H9 (cell line): Measurements from ENCODE around the gene TPGS1. TPM values are rescaled to one million over a fixed set of nuclear protein-coding genes. Genes with fewer than 3 reads are reported as not detected.

Source experiments
- DNase-seq: peaks from one replicate; pipeline ENCODE4 v3.0.0-alpha.2; 2017
- H2AFZ ChIP-seq: one replicate; pipeline ENCODE4 v1.6.1; 2013; ENCODE audit warnings: mild to moderate bottlenecking, low read length, control low read depth, moderate library complexity
- H2AK5ac ChIP-seq: 2 replicates; pipeline ENCODE4 v1.6.1; 2013; ENCODE audit warnings: low read length, control low read depth, mixed read lengths; ENCODE audit not compliant: insufficient read length
- H2BK120ac ChIP-seq: one replicate; pipeline ENCODE4 v1.6.1; 2013; ENCODE audit warnings: low read depth, mild to moderate bottlenecking, low read length, control low read depth, inconsistent platforms; ENCODE audit not compliant: poor library complexity, severe bottlenecking
- H2BK12ac ChIP-seq: 2 replicates; pipeline ENCODE4 v1.6.1; 2013; ENCODE audit warnings: low read length, control low read depth, mixed read lengths, low read depth; ENCODE audit not compliant: insufficient read length
- H2BK15ac ChIP-seq: 2 replicates; pipeline ENCODE4 v1.6.1; 2013; ENCODE audit warnings: low read depth, low read length, control low read depth
- H2BK20ac ChIP-seq: one replicate; pipeline ENCODE4 v1.6.1; 2013; ENCODE audit warnings: low read depth, mild to moderate bottlenecking, low read length, control low read depth, inconsistent platforms; ENCODE audit not compliant: poor library complexity, severe bottlenecking
- H2BK5ac ChIP-seq: 2 replicates; pipeline ENCODE4 v1.6.1; 2013; ENCODE audit warnings: low read length, control low read depth, mixed read lengths; ENCODE audit not compliant: insufficient read length
- H3K14ac ChIP-seq: 2 replicates; pipeline ENCODE4 v1.6.1; 2013; ENCODE audit warnings: low read length, control low read depth; ENCODE audit not compliant: insufficient read depth
- H3K18ac ChIP-seq: 2 replicates; pipeline ENCODE4 v1.6.1; 2013; ENCODE audit warnings: low read depth, mild to moderate bottlenecking, mixed read lengths, low read length, control low read depth; ENCODE audit not compliant: insufficient read length
- H3K23ac ChIP-seq: 2 replicates; pipeline ENCODE4 v1.6.1; 2013; ENCODE audit warnings: low read length, control low read depth, mixed read lengths, low read depth; ENCODE audit not compliant: insufficient read length
- H3K23me2 ChIP-seq: 2 replicates; pipeline ENCODE4 v1.6.1; 2013; ENCODE audit warnings: low read depth, mild to moderate bottlenecking, mixed read lengths, low read length, control low read depth; ENCODE audit not compliant: insufficient read length, poor library complexity, severe bottlenecking
- H3K27ac ChIP-seq: 2 replicates; pipeline ENCODE4 v1.5.1; 2013; ENCODE audit warnings: low read length, control low read depth, mixed read lengths, low read depth; ENCODE audit not compliant: insufficient read length
- H3K27me3 ChIP-seq: 2 replicates; pipeline ENCODE4 v1.6.1; 2013; ENCODE audit warnings: low read length, control low read depth, inconsistent platforms; ENCODE audit not compliant: insufficient read depth
- H3K4ac ChIP-seq: 2 replicates; pipeline ENCODE4 v1.6.1; 2013; ENCODE audit warnings: low read depth, mild to moderate bottlenecking, control low read depth, inconsistent platforms, low read length, moderate library complexity
- H3K4me1 ChIP-seq: 2 replicates; pipeline ENCODE4 v1.6.1; 2013; ENCODE audit warnings: low read length, control low read depth, inconsistent platforms; ENCODE audit not compliant: insufficient read depth
- H3K4me2 ChIP-seq: 2 replicates; pipeline ENCODE4 v1.6.1; 2013; ENCODE audit warnings: low read length, control low read depth, mixed read lengths; ENCODE audit not compliant: insufficient read length, insufficient read depth
- H3K56ac ChIP-seq: 2 replicates; pipeline ENCODE4 v1.6.1; 2013; ENCODE audit warnings: low read depth, mild to moderate bottlenecking, mixed read lengths, low read length, control low read depth; ENCODE audit not compliant: insufficient read length
- H3K79me1 ChIP-seq: 2 replicates; pipeline ENCODE4 v1.6.1; 2013; ENCODE audit warnings: low read depth, mild to moderate bottlenecking, moderate library complexity, low read length, control low read depth, inconsistent platforms; ENCODE audit not compliant: insufficient read depth, poor library complexity, severe bottlenecking
- H3K79me2 ChIP-seq: 2 replicates; pipeline ENCODE4 v1.6.1; 2013; ENCODE audit warnings: low read length, control low read depth, inconsistent platforms; ENCODE audit not compliant: insufficient read depth
- H3K9ac ChIP-seq: 2 replicates; pipeline ENCODE4 v1.6.1; 2013; ENCODE audit warnings: low read length, control low read depth, mixed read lengths; ENCODE audit not compliant: insufficient read length; ENCODE audit errors: extremely low read depth
- H3K9me3 ChIP-seq: one replicate; pipeline ENCODE4 v1.6.1; 2013; ENCODE audit warnings: low read depth, low read length, inconsistent platforms; ENCODE audit not compliant: control insufficient read depth
- H3T11ph ChIP-seq: one replicate; pipeline ENCODE4 v1.6.1; 2013; ENCODE audit warnings: mild to moderate bottlenecking, low read length, control low read depth, inconsistent platforms
- H4K20me1 ChIP-seq: one replicate; pipeline ENCODE4 v1.6.1; 2013; ENCODE audit not compliant: control insufficient read depth, insufficient read length, insufficient read depth
- H4K5ac ChIP-seq: 2 replicates; pipeline ENCODE4 v1.6.1; 2013; ENCODE audit warnings: low read depth, mild to moderate bottlenecking, mixed read lengths, low read length, control low read depth; ENCODE audit not compliant: insufficient read length
- H4K8ac ChIP-seq: replicated peaks from 2 replicates; pipeline ENCODE4 v1.6.1; 2013; ENCODE audit warnings: low read length, control low read depth, mixed read lengths, low read depth; ENCODE audit not compliant: insufficient read length
- H4K91ac ChIP-seq: 2 replicates; pipeline ENCODE4 v1.6.1; 2013; ENCODE audit warnings: low read depth, mild to moderate bottlenecking, moderate library complexity, mixed read lengths, low read length, control low read depth; ENCODE audit not compliant: insufficient read length
- H3K27ac Mint-ChIP-seq, 3 experiments: 2 replicates in 2 of 3; 3 replicates in 1 of 3; pipeline ENCODE4 v1.8.0; 2020 to 2021; ENCODE audit warnings: mixed read lengths in 3 of 3, mild to moderate bottlenecking in 1 of 3, moderate library complexity in 1 of 3
- H3K27me3 Mint-ChIP-seq: 2 replicates; pipeline ENCODE4 v1.8.0; 2021; ENCODE audit warnings: low read depth, mild to moderate bottlenecking, moderate library complexity, mixed read lengths
- H3K36me3 Mint-ChIP-seq, 3 experiments: 2 replicates in 2 of 3; 3 replicates in 1 of 3; pipeline ENCODE4 v1.8.0; 2020 to 2021; ENCODE audit warnings: low read depth in 3 of 3, mixed read lengths in 3 of 3; ENCODE audit not compliant: insufficient read depth in 1 of 3
- H3K4me1 Mint-ChIP-seq, 2 experiments: 2 replicates each; pipeline ENCODE4 v1.8.0; 2020; ENCODE audit warnings: mixed read lengths in 2 of 2
- H3K4me3 Mint-ChIP-seq, 2 experiments: 2 replicates in 1 of 2; 3 replicates in 1 of 2; pipeline ENCODE4 v1.8.0; 2020 to 2021; ENCODE audit warnings: mild to moderate bottlenecking in 2 of 2, mixed read lengths in 2 of 2, moderate library complexity in 1 of 2
- H3K9me3 Mint-ChIP-seq, 2 experiments: 2 replicates in 1 of 2; 3 replicates in 1 of 2; pipeline ENCODE4 v1.8.0; 2020; ENCODE audit warnings: mild to moderate bottlenecking in 2 of 2, mixed read lengths in 2 of 2, moderate library complexity in 1 of 2
- WGBS: extraction: QIAGEN DNeasy Blood & Tissue Kit; methylation state at CpG from one replicate; pipeline ENCODE4 v1.1.7; 2013; ENCODE audit warnings: missing lambda C conversion rate, low lambda C conversion rate, mixed read lengths; ENCODE audit not compliant: insufficient read length; ENCODE audit errors: extremely low coverage; 5-methylcytosine and 5-hydroxymethylcytosine counted together
- total RNA-seq: library from RNA; stranded (reverse); gene quantifications from 2 replicates; pipeline ENCODE4 v1.2.1, GENCODE V29; 2021
- TF ChIP-seq, protein P1 (sequence below): fragments of 200-600 bp; sonication (generic); conservative IDR thresholded peaks from 3 replicates; pipeline ENCODE4 v1.8.0; 2021; ENCODE audit warnings: antibody characterized with exemption, mild to moderate bottlenecking

TPGS1 gene
- total RNA-seq, 1 experiment from 2014 or later = 7.4 TPM

DNA sequence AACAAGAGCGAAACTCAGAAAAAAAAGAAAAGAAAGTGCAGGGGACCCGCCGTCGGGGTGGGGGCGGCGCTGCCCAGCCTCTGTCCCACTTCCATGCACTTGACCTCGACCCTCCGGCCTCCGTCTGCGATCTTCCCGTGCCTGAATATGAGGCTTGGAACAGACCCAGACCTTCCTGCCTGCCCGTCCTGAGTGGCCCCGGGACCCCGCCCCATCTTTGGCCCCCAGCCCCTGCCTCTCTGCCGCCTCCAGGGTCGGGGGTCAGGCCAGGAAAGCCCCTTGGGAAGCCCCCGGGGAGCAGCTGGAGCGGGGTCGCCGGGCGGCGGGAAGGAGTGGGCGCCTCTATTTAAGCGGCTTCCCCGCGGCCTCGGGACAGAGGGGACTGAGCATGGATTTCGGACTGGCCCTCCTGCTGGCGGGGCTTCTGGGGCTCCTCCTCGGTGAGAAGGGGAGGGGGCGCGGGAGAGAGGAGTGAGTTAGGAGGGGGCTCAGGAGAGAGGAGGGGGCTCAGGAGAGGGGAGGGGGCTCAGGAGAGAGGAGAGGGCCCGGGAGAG is 11.1 kb upstream of the TPGS1 start, which contains the start of gene MADCAM1:
MADCAM1 (plus strand) TSS at position 375 of the 554 bp plus-strand sequence; CDS start at position 389, 14 bp downstream.
- Histone ChIP-seq H3K56ac (no peak within 1 kb of the TSS), H4K8ac (no peak within 1 kb of the TSS), H2BK12ac (no peak within 1 kb of the TSS), H3K4me2 (peak within 1 kb of the TSS; percentile 48), H3K23ac (no peak within 1 kb of the TSS), H3K9me3 (no peaks in the 10 kb centered on the region), H2AK5ac (no peak within 1 kb of the TSS), H2BK20ac (no peak within 1 kb of the TSS), H3K79me2 (no peaks in the 10 kb centered on the region), H4K20me1 (no peaks in the 10 kb centered on the region), H4K91ac (no peak within 1 kb of the TSS), H3T11ph (no peak within 1 kb of the TSS), H3K27ac (no peak within 1 kb of the TSS), H3K79me1 (no peaks in the 10 kb centered on the region), H3K9ac (no peak within 1 kb of the TSS), H2BK5ac (no peak within 1 kb of the TSS), H3K4me1 (no peaks in the 10 kb centered on the region), H3K4ac (no peak within 1 kb of the TSS), H4K5ac (no peak within 1 kb of the TSS), H3K27me3 (peaks cover 14% of the 10 kb centered on the region; the same call in 1 of the 2 replicates), H2AFZ (no peak within 1 kb of the TSS), H3K14ac (no peak within 1 kb of the TSS; the same call in 1 of the 2 replicates), H3K23me2 (peaks cover 9% of the 10 kb centered on the region), H3K18ac (no peak within 1 kb of the TSS), H2BK120ac (no peak within 1 kb of the TSS), H2BK15ac (no peak within 1 kb of the TSS)
- Mint-ChIP-seq H3K4me3 (peak within 1 kb of the TSS; percentile 37 to 81), H3K27me3 (peaks cover 52% of the 10 kb centered on the region), H3K27ac (no peak within 1 kb of the TSS; a peak in 1 of 7 replicates), H3K4me1 (peaks cover 0 to 15% of the 10 kb centered on the region in 2 experiments; a peak in 2 of 4 replicates), H3K9me3 (peaks cover 8 to 10% of the 10 kb centered on the region in 2 experiments; a peak in 4 of 5 replicates), H3K36me3 (peaks cover 0 to 2% (median 0%) of the 10 kb centered on the region in 3 experiments; a peak in 2 of 7 replicates)
- DNase-seq = peak; percentile 35
- no CpG with 5 or more reads among the region's 33 CpGs for WGBS
- TF ChIP-seq, protein P1, sequence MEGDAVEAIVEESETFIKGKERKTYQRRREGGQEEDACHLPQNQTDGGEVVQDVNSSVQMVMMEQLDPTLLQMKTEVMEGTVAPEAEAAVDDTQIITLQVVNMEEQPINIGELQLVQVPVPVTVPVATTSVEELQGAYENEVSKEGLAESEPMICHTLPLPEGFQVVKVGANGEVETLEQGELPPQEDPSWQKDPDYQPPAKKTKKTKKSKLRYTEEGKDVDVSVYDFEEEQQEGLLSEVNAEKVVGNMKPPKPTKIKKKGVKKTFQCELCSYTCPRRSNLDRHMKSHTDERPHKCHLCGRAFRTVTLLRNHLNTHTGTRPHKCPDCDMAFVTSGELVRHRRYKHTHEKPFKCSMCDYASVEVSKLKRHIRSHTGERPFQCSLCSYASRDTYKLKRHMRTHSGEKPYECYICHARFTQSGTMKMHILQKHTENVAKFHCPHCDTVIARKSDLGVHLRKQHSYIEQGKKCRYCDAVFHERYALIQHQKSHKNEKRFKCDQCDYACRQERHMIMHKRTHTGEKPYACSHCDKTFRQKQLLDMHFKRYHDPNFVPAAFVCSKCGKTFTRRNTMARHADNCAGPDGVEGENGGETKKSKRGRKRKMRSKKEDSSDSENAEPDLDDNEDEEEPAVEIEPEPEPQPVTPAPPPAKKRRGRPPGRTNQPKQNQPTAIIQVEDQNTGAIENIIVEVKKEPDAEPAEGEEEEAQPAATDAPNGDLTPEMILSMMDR = no peak
